ENCODE data around the gene TMPRSS13. TPM values are rescaled to one million over a fixed set of nuclear protein-coding genes. Genes with fewer than 3 reads are reported as not detected.

Gene TMPRSS13
- total and polyA plus RNA-seq, 5 donors from 2014 or later: 0.57 to 3.4 (median 1.1) TPM

- H3K36me3 Mint-ChIP-seq: peaks cover 3% of the 10 kb centered on the region
- H3K4me1 Mint-ChIP-seq: peaks cover 0 to 34% (median 23%) of the 10 kb centered on the region in 4 donors
- DNase-seq: peak in 2 of 3 donors; percentile 21 to 26
- peaks cover 73% of the 10 kb centered on the region for H3K27me3 Mint-ChIP-seq
- Histone ChIP-seq H3K27me3 (ENCODE audit: control insufficient read depth, insufficient read depth, low read length) (peaks cover 35% of the 10 kb centered on the region), H3K27ac (ENCODE audit: insufficient read depth, low read length, poor library complexity, severe bottlenecking) (no peak overlapping the region), H3K4me1 (ENCODE audit: control insufficient read depth, insufficient read depth, low read length, poor library complexity, severe bottlenecking) (peaks cover 29% of the 10 kb centered on the region), H3K9me3 (ENCODE audit: control insufficient read depth in 2 of 2, low read length in 2 of 2) (no peaks in the 10 kb centered on the region), H3K4me3 (ENCODE audit: low read depth, low read length) (peak overlapping the region; percentile 55), H3K36me3 (ENCODE audit: control insufficient read depth, insufficient read depth, low read length) (no peaks in the 10 kb centered on the region)
- ATAC-seq (ENCODE audit: low read depth in 2 of 2): peak; percentile 49 to 61
- peak overlapping the region in 1 of 3 donors; percentile 92 for H3K27ac Mint-ChIP-seq
- H3K4me3 Mint-ChIP-seq: peak overlapping the region; percentile 15 to 89 (median 71)
- H3K9me3 Mint-ChIP-seq: peaks cover 0 to 2% (median 0%) of the 10 kb centered on the region in 7 donors
These were observed 53.7 kb downstream of the TMPRSS13 start for GRCh38 chr11:117875382-117876058.

GRCh38 chr11:117874910-117875381, 54.3 kb downstream of the TMPRSS13 start:
- peak overlapping the region in 1 of 3 donors; percentile 47 for H3K27ac Mint-ChIP-seq
- Histone ChIP-seq H3K27me3 (ENCODE audit: control insufficient read depth, insufficient read depth, low read length) (peaks cover 35% of the 10 kb centered on the region), H3K9me3 (ENCODE audit: control insufficient read depth in 2 of 2, low read length in 2 of 2) (no peaks in the 10 kb centered on the region), H3K27ac (ENCODE audit: insufficient read depth, low read length, poor library complexity, severe bottlenecking) (no peak overlapping the region), H3K4me3 (ENCODE audit: low read depth, low read length) (peak overlapping the region; percentile 32), H3K4me1 (ENCODE audit: control insufficient read depth, insufficient read depth, low read length, poor library complexity, severe bottlenecking) (peaks cover 29% of the 10 kb centered on the region), H3K36me3 (ENCODE audit: control insufficient read depth, insufficient read depth, low read length) (no peaks in the 10 kb centered on the region)
- peaks cover 3% of the 10 kb centered on the region for H3K36me3 Mint-ChIP-seq
- H3K27me3 Mint-ChIP-seq: peaks cover 67% of the 10 kb centered on the region
- no peak for ATAC-seq (ENCODE audit: low read depth in 2 of 2)
- peak overlapping the region; percentile 0 to 89 (median 37) for H3K4me3 Mint-ChIP-seq
- peaks cover 0 to 34% (median 23%) of the 10 kb centered on the region in 4 donors for H3K4me1 Mint-ChIP-seq
- peaks cover 0 to 2% (median 0%) of the 10 kb centered on the region in 7 donors for H3K9me3 Mint-ChIP-seq
- no peak for DNase-seq

- Histone ChIP-seq H3K4me3 (ENCODE audit: low read depth, low read length) (no peak overlapping the region), H3K27me3 (ENCODE audit: control insufficient read depth, insufficient read depth, low read length) (peaks cover 35% of the 10 kb centered on the region), H3K27ac (ENCODE audit: insufficient read depth, low read length, poor library complexity, severe bottlenecking) (no peak overlapping the region), H3K9me3 (ENCODE audit: control insufficient read depth in 2 of 2, low read length in 2 of 2) (no peaks in the 10 kb centered on the region), H3K4me1 (ENCODE audit: control insufficient read depth, insufficient read depth, low read length, poor library complexity, severe bottlenecking) (peaks cover 29% of the 10 kb centered on the region), H3K36me3 (ENCODE audit: control insufficient read depth, insufficient read depth, low read length) (no peaks in the 10 kb centered on the region)
- DNase-seq (no peak), ATAC-seq (ENCODE audit: low read depth in 2 of 2) (no peak)
- H3K27ac Mint-ChIP-seq: no peak overlapping the region
- H3K9me3 Mint-ChIP-seq: peaks cover 0 to 2% (median 0%) of the 10 kb centered on the region in 7 donors
- peak overlapping the region in 1 of 4 donors; percentile 49 for H3K4me3 Mint-ChIP-seq
- H3K27me3 Mint-ChIP-seq: peaks cover 61% of the 10 kb centered on the region
- peaks cover 0 to 34% (median 23%) of the 10 kb centered on the region in 4 donors for H3K4me1 Mint-ChIP-seq
- peaks cover 3% of the 10 kb centered on the region for H3K36me3 Mint-ChIP-seq
These were observed 54.8 kb downstream of the TMPRSS13 start for GRCh38 chr11:117874253-117874909.

GRCh38 chr11:117873828-117874125, 55.4 kb downstream of the TMPRSS13 start:
- no peak for DNase-seq
- H3K27ac ChIP-seq (ENCODE audit: insufficient read depth, low read length, poor library complexity, severe bottlenecking): no peak overlapping the region
- peaks cover 3% of the 10 kb centered on the region for H3K36me3 Mint-ChIP-seq
- H3K27me3 ChIP-seq (ENCODE audit: control insufficient read depth, insufficient read depth, low read length): peaks cover 33% of the 10 kb centered on the region
- H3K27ac Mint-ChIP-seq: no peak overlapping the region
- no peak overlapping the region for H3K4me3 Mint-ChIP-seq
- peaks cover 56% of the 10 kb centered on the region for H3K27me3 Mint-ChIP-seq
- H3K4me1 Mint-ChIP-seq: peaks cover 0 to 34% (median 23%) of the 10 kb centered on the region in 4 donors
- no peaks in the 10 kb centered on the region for H3K36me3 ChIP-seq (ENCODE audit: control insufficient read depth, insufficient read depth, low read length)
- peaks cover 0 to 2% (median 0%) of the 10 kb centered on the region in 7 donors for H3K9me3 Mint-ChIP-seq
- ATAC-seq (ENCODE audit: low read depth in 2 of 2): no peak
- peaks cover 29% of the 10 kb centered on the region for H3K4me1 ChIP-seq (ENCODE audit: control insufficient read depth, insufficient read depth, low read length, poor library complexity, severe bottlenecking)
- no peak overlapping the region for H3K4me3 ChIP-seq (ENCODE audit: low read depth, low read length)
- H3K9me3 ChIP-seq (ENCODE audit: control insufficient read depth in 2 of 2, low read length in 2 of 2): no peaks in the 10 kb centered on the region

- Mint-ChIP-seq H3K4me1 (peaks cover 0 to 34% (median 23%) of the 10 kb centered on the region in 4 donors), H3K27me3 (peaks cover 50% of the 10 kb centered on the region), H3K27ac (no peak overlapping the region), H3K4me3 (no peak overlapping the region), H3K36me3 (peaks cover 3% of the 10 kb centered on the region), H3K9me3 (peaks cover 0 to 2% (median 0%) of the 10 kb centered on the region in 7 donors)
- DNase-seq: peak in 2 of 3 donors; percentile 2 to 42
- Histone ChIP-seq H3K4me1 (ENCODE audit: control insufficient read depth, insufficient read depth, low read length, poor library complexity, severe bottlenecking) (peaks cover 29% of the 10 kb centered on the region), H3K27ac (ENCODE audit: insufficient read depth, low read length, poor library complexity, severe bottlenecking) (no peak overlapping the region), H3K27me3 (ENCODE audit: control insufficient read depth, insufficient read depth, low read length) (peaks cover 27% of the 10 kb centered on the region), H3K4me3 (ENCODE audit: low read depth, low read length) (no peak overlapping the region), H3K9me3 (ENCODE audit: control insufficient read depth in 2 of 2, low read length in 2 of 2) (no peaks in the 10 kb centered on the region), H3K36me3 (ENCODE audit: control insufficient read depth, insufficient read depth, low read length) (no peaks in the 10 kb centered on the region)
- peak in 1 of 2 donors; percentile 27 for ATAC-seq (ENCODE audit: low read depth in 2 of 2)
These were observed 56.0 kb downstream of the TMPRSS13 start for GRCh38 chr11:117872975-117873827.

- H3K27ac ChIP-seq (ENCODE audit: insufficient read depth, low read length, poor library complexity, severe bottlenecking): no peak overlapping the region
- H3K9me3 Mint-ChIP-seq: peaks cover 0 to 2% (median 0%) of the 10 kb centered on the region in 7 donors
- H3K27me3 Mint-ChIP-seq: peaks cover 43% of the 10 kb centered on the region
- H3K27ac Mint-ChIP-seq: no peak overlapping the region
- peaks cover 0 to 32% (median 23%) of the 10 kb centered on the region in 4 donors for H3K4me1 Mint-ChIP-seq
- no peak overlapping the region for H3K4me3 ChIP-seq (ENCODE audit: low read depth, low read length)
- peaks cover 26% of the 10 kb centered on the region for H3K27me3 ChIP-seq (ENCODE audit: control insufficient read depth, insufficient read depth, low read length)
- DNase-seq (no peak), ATAC-seq (ENCODE audit: low read depth in 2 of 2) (no peak)
- no peak overlapping the region for H3K4me3 Mint-ChIP-seq
- no peaks in the 10 kb centered on the region for H3K9me3 ChIP-seq (ENCODE audit: control insufficient read depth in 2 of 2, low read length in 2 of 2)
- no peaks in the 10 kb centered on the region for H3K36me3 ChIP-seq (ENCODE audit: control insufficient read depth, insufficient read depth, low read length)
- peaks cover 29% of the 10 kb centered on the region for H3K4me1 ChIP-seq (ENCODE audit: control insufficient read depth, insufficient read depth, low read length, poor library complexity, severe bottlenecking)
- peaks cover 3% of the 10 kb centered on the region for H3K36me3 Mint-ChIP-seq
These were observed 56.7 kb downstream of the TMPRSS13 start for GRCh38 chr11:117872420-117872961.

- Histone ChIP-seq H3K36me3 (ENCODE audit: control insufficient read depth, insufficient read depth, low read length) (no peaks in the 10 kb centered on the region), H3K27ac (ENCODE audit: insufficient read depth, low read length, poor library complexity, severe bottlenecking) (no peak overlapping the region), H3K9me3 (ENCODE audit: control insufficient read depth in 2 of 2, low read length in 2 of 2) (no peaks in the 10 kb centered on the region), H3K4me3 (ENCODE audit: low read depth, low read length) (no peak overlapping the region), H3K4me1 (ENCODE audit: control insufficient read depth, insufficient read depth, low read length, poor library complexity, severe bottlenecking) (peaks cover 26% of the 10 kb centered on the region), H3K27me3 (ENCODE audit: control insufficient read depth, insufficient read depth, low read length) (peaks cover 19% of the 10 kb centered on the region)
- Mint-ChIP-seq H3K27ac (no peak overlapping the region), H3K4me1 (peaks cover 0 to 24% (median 20%) of the 10 kb centered on the region in 4 donors), H3K27me3 (peaks cover 36% of the 10 kb centered on the region), H3K9me3 (peaks cover 0 to 2% (median 0%) of the 10 kb centered on the region in 7 donors), H3K4me3 (peak overlapping the region in 1 of 4 donors; percentile 51), H3K36me3 (peaks cover 3% of the 10 kb centered on the region)
- DNase-seq: no peak
- ATAC-seq (ENCODE audit: low read depth in 2 of 2): no peak
These were observed 57.4 kb downstream of the TMPRSS13 start for GRCh38 chr11:117871784-117872183.

All from CD4-positive, CD25-positive, alpha-beta regulatory T cell (primary cell).